Measurements from ENCODE around the gene SLC6A19. TPM values are rescaled to one million over a fixed set of nuclear protein-coding genes. Genes with fewer than 3 reads are reported as not detected.

SLC6A19 gene
- total and polyA plus RNA-seq, 2 of the 4 experiments (the other 2 are of a cell fraction), result not detected

DNA sequence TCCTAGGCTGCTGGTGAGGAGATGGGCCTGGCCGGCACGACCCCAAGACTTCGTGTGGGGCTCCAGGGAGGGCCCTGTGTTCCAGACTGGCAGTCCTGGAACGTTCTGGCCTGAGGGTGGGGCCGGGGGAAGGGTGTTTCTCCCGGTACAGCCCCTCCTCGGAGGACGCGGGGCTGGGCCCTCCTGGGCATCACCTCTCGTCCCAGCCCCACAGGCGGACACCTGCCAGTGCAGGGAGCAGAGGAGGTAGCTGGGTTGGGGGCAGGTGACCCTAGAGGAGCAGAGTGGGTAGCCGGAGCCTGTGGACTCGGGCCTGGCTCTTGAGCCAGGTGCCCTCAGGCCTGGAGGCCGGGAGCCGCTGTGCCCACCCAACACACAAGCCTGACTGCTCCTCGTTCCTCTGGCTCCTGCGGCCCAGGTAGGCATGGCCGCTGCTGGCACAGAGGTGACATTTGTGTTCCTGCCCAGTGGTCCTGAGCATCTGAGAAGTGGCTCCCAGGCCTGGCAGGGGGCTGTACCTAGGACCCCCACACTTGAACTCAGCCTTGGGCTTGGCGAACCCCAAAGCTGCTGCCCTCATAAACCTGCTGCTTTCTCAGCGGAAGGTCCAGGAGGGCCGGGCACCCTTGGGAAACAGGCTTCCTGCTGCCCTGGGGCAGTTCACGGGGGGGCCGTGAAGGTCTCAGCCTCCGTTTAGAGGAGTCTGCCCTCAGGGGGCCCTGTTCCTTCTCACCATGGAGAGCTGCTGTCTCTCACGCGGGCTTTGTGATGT, 817 bp downstream of the SLC6A19 start:
- Histone ChIP-seq H3K9ac (ENCODE audit: low read depth, low read length) (no peak overlapping the region), H4K8ac (ENCODE audit: low read depth in 2 of 2, low read length in 2 of 2) (no peak overlapping the region), H3K36me3 (ENCODE audit: control insufficient read depth, insufficient read depth, low read length) (no peaks in the 10 kb centered on the region), H3K23ac (ENCODE audit: low read depth, low read length) (no peak overlapping the region), H2AK5ac (ENCODE audit: low read depth, low read length) (no peak overlapping the region), H2BK20ac (ENCODE audit: low read depth, low read length) (no peak overlapping the region), H3K9me1 (ENCODE audit: insufficient read depth, low read length) (no peaks in the 10 kb centered on the region), H3K4me3 (ENCODE audit: insufficient read depth, low read depth, low read length) (no peak overlapping the region), H2BK5ac (ENCODE audit: low read depth, low read length, poor library complexity, severe bottlenecking) (no peak overlapping the region), H4K20me1 (ENCODE audit: insufficient read depth, low read length) (no peaks in the 10 kb centered on the region; the same call in 1 of the 2 replicates), H3K4me2 (ENCODE audit: low read depth, low read length) (no peak overlapping the region), H2AK9ac (replicated peaks; ENCODE audit: low read depth, low read length, poor library complexity) (no peak overlapping the region), H3K27me3 (ENCODE audit: control insufficient read depth, insufficient read depth, low read length) (peaks cover 28% of the 10 kb centered on the region; the same call in 1 of the 2 replicates), H4K5ac (ENCODE audit: low read depth, low read length) (no peak overlapping the region), H3K79me1 (ENCODE audit: low read depth in 1 of 2, low read length in 2 of 2) (no peaks in the 10 kb centered on the region), H2BK120ac (ENCODE audit: low read depth, low read length) (no peak overlapping the region), H2BK15ac (ENCODE audit: low read depth, low read length) (no peak overlapping the region), H2AFZ (replicated peaks; ENCODE audit: low read length, poor library complexity) (no peak overlapping the region), H3K9me3 (ENCODE audit: control insufficient read depth, insufficient read depth, low read length) (no peaks in the 10 kb centered on the region), H4K91ac (ENCODE audit: insufficient read depth, low read depth, low read length) (no peak overlapping the region), H3K14ac (replicated peaks; ENCODE audit: low read depth, low read length) (no peak overlapping the region), H3K56ac (ENCODE audit: extremely low read depth, insufficient read depth, low read length) (no peak overlapping the region), H3K27ac (ENCODE audit: insufficient read depth, low read length) (no peak overlapping the region), H3K4ac (ENCODE audit: low read depth, low read length) (no peak overlapping the region), H3K18ac (ENCODE audit: low read depth, low read length) (no peak overlapping the region), H3K4me1 (ENCODE audit: control insufficient read depth, insufficient read depth, low read length) (peaks cover 3% of the 10 kb centered on the region; the same call in 1 of the 2 replicates)
- in situ Hi-C loops (cut with MboI; ENCODE audit: low sequenced_read_pairs) (no loop called here), intact Hi-C loops (cut with micrococcal nuclease) (no loop called here), dilution Hi-C loops (cut with HindIII; ENCODE audit: low sequenced_read_pairs, unreplicated experiment) (no loop called here)
- WGBS, 2 experiments (ENCODE audit: extremely low coverage in 2 of 2, insufficient read length in 1 of 2), result 94% methylated on average over 3 of the region's 26 CpGs; no CpG with 5 or more reads in 1 of the 2 experiments
- POLR2A ChIA-PET (ENCODE audit: unreplicated experiment), result no interaction called here
- BruUV-seq (replicated peaks), result no TSS peak
- TF ChIP-seq SMC3 (IDR thresholded peaks at IDR 0.05; ENCODE audit: low read depth, low read length) (no peak), FOS (IDR thresholded peaks at IDR 0.05; ENCODE audit: low read depth, low read length) (no peak), RFX5 (IDR thresholded peaks at IDR 0.05; ENCODE audit: low read depth, low read length) (no peak), CHD1 (IDR thresholded peaks at IDR 0.05; ENCODE audit: low read depth, low read length) (no peak)
- TF ChIP-seq, protein P1, sequence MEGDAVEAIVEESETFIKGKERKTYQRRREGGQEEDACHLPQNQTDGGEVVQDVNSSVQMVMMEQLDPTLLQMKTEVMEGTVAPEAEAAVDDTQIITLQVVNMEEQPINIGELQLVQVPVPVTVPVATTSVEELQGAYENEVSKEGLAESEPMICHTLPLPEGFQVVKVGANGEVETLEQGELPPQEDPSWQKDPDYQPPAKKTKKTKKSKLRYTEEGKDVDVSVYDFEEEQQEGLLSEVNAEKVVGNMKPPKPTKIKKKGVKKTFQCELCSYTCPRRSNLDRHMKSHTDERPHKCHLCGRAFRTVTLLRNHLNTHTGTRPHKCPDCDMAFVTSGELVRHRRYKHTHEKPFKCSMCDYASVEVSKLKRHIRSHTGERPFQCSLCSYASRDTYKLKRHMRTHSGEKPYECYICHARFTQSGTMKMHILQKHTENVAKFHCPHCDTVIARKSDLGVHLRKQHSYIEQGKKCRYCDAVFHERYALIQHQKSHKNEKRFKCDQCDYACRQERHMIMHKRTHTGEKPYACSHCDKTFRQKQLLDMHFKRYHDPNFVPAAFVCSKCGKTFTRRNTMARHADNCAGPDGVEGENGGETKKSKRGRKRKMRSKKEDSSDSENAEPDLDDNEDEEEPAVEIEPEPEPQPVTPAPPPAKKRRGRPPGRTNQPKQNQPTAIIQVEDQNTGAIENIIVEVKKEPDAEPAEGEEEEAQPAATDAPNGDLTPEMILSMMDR (conservative IDR thresholded peaks at IDR 0.05; ENCODE audit: low read depth, low read length), result no peak
- TF ChIP-seq, protein P2, sequence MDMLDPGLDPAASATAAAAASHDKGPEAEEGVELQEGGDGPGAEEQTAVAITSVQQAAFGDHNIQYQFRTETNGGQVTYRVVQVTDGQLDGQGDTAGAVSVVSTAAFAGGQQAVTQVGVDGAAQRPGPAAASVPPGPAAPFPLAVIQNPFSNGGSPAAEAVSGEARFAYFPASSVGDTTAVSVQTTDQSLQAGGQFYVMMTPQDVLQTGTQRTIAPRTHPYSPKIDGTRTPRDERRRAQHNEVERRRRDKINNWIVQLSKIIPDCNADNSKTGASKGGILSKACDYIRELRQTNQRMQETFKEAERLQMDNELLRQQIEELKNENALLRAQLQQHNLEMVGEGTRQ (IDR thresholded peaks at IDR 0.05; ENCODE audit: low read depth, low read length), result no peak
- ATAC-seq (ENCODE audit: low read depth), result no peak
- DNase-seq, result no peak
- CTCF ChIA-PET, result no interaction called here

Data from IMR-90 (cell line).